Measurements from ENCODE around the gene KLK7.

KLK7 gene

GRCh38 chr19:51009061-51009891, 25.6 kb upstream of the KLK7 start:
- H3K27ac ChIP-seq (ENCODE audit: low read length), result no peak overlapping the region
- H3K4me1 ChIP-seq (ENCODE audit: control insufficient read depth, low read depth, low read length), result no peaks in the 10 kb centered on the region
- H3K9me3 ChIP-seq (ENCODE audit: control insufficient read depth, low read depth, low read length), result no peaks in the 10 kb centered on the region
- H3K4me3 ChIP-seq (ENCODE audit: low read length), result no peak overlapping the region
- H3K9ac ChIP-seq (ENCODE audit: low read length), result no peak overlapping the region
- H3K27me3 ChIP-seq (ENCODE audit: control insufficient read depth, insufficient read depth, low read length), result no peaks in the 10 kb centered on the region
- no peaks in the 10 kb centered on the region for H3K36me3 ChIP-seq (ENCODE audit: control insufficient read depth, low read depth, low read length)

- H3K9me3 ChIP-seq (ENCODE audit: control insufficient read depth, low read depth, low read length), result no peaks in the 10 kb centered on the region
- H3K36me3 ChIP-seq (ENCODE audit: control insufficient read depth, low read depth, low read length), result no peaks in the 10 kb centered on the region
- no peaks in the 10 kb centered on the region for H3K27me3 ChIP-seq (ENCODE audit: control insufficient read depth, insufficient read depth, low read length)
These were observed 23.8 kb upstream of the KLK7 start for GRCh38 chr19:51007488-51007887.

GRCh38 chr19:51006406-51006805, 22.7 kb upstream of the KLK7 start:
- H3K9ac ChIP-seq (ENCODE audit: low read length), result no peak overlapping the region
- no peaks in the 10 kb centered on the region for H3K27me3 ChIP-seq (ENCODE audit: control insufficient read depth, insufficient read depth, low read length)
- H3K4me1 ChIP-seq (ENCODE audit: control insufficient read depth, low read depth, low read length), result no peaks in the 10 kb centered on the region
- H3K4me3 ChIP-seq (ENCODE audit: low read length), result no peak overlapping the region
- no peaks in the 10 kb centered on the region for H3K9me3 ChIP-seq (ENCODE audit: control insufficient read depth, low read depth, low read length)
- H3K36me3 ChIP-seq (ENCODE audit: control insufficient read depth, low read depth, low read length), result no peaks in the 10 kb centered on the region
- H3K27ac ChIP-seq (ENCODE audit: low read length), result no peak overlapping the region

More at GRCh38 chr19:51007488-51007887, 23.8 kb upstream of the KLK7 start:
- Histone ChIP-seq H3K4me1 (ENCODE audit: control insufficient read depth, low read depth, low read length) (no peaks in the 10 kb centered on the region), H3K9ac (ENCODE audit: low read length) (no peak overlapping the region), H3K27ac (ENCODE audit: low read length) (no peak overlapping the region), H3K4me3 (ENCODE audit: low read length) (no peak overlapping the region)

- Histone ChIP-seq H3K27ac (ENCODE audit: low read length) (no peak overlapping the region), H3K36me3 (ENCODE audit: control insufficient read depth, low read depth, low read length) (no peaks in the 10 kb centered on the region), H3K4me3 (ENCODE audit: low read length) (no peak overlapping the region), H3K27me3 (ENCODE audit: control insufficient read depth, insufficient read depth, low read length) (no peaks in the 10 kb centered on the region), H3K9ac (ENCODE audit: low read length) (no peak overlapping the region), H3K4me1 (ENCODE audit: control insufficient read depth, low read depth, low read length) (no peaks in the 10 kb centered on the region), H3K9me3 (ENCODE audit: control insufficient read depth, low read depth, low read length) (no peaks in the 10 kb centered on the region)
These were observed 21.5 kb upstream of the KLK7 start for GRCh38 chr19:51005248-51005647.

- H3K27ac ChIP-seq (ENCODE audit: low read length), result no peak overlapping the region
- H3K4me1 ChIP-seq (ENCODE audit: control insufficient read depth, low read depth, low read length), result no peaks in the 10 kb centered on the region
- H3K27me3 ChIP-seq (ENCODE audit: control insufficient read depth, insufficient read depth, low read length), result no peaks in the 10 kb centered on the region
- no peaks in the 10 kb centered on the region for H3K9me3 ChIP-seq (ENCODE audit: control insufficient read depth, low read depth, low read length)
- H3K9ac ChIP-seq (ENCODE audit: low read length), result no peak overlapping the region
- no peaks in the 10 kb centered on the region for H3K36me3 ChIP-seq (ENCODE audit: control insufficient read depth, low read depth, low read length)
- H3K4me3 ChIP-seq (ENCODE audit: low read length), result no peak overlapping the region
These were observed 19.6 kb upstream of the KLK7 start for GRCh38 chr19:51003316-51003715.

GRCh38 chr19:51002542-51003311, 19.0 kb upstream of the KLK7 start:
- no peak overlapping the region for H3K27ac ChIP-seq (ENCODE audit: low read length)
- no peaks in the 10 kb centered on the region for H3K4me1 ChIP-seq (ENCODE audit: control insufficient read depth, low read depth, low read length)
- no peaks in the 10 kb centered on the region for H3K36me3 ChIP-seq (ENCODE audit: control insufficient read depth, low read depth, low read length)
- H3K9ac ChIP-seq (ENCODE audit: low read length), result no peak overlapping the region
- no peaks in the 10 kb centered on the region for H3K9me3 ChIP-seq (ENCODE audit: control insufficient read depth, low read depth, low read length)
- H3K4me3 ChIP-seq (ENCODE audit: low read length), result no peak overlapping the region
- H3K27me3 ChIP-seq (ENCODE audit: control insufficient read depth, insufficient read depth, low read length), result no peaks in the 10 kb centered on the region

GRCh38 chr19:51002089-51002532, 18.4 kb upstream of the KLK7 start:
- Histone ChIP-seq H3K4me3 (ENCODE audit: low read length) (no peak overlapping the region), H3K27ac (ENCODE audit: low read length) (no peak overlapping the region), H3K4me1 (ENCODE audit: control insufficient read depth, low read depth, low read length) (no peaks in the 10 kb centered on the region), H3K36me3 (ENCODE audit: control insufficient read depth, low read depth, low read length) (no peaks in the 10 kb centered on the region), H3K9ac (ENCODE audit: low read length) (no peak overlapping the region), H3K27me3 (ENCODE audit: control insufficient read depth, insufficient read depth, low read length) (no peaks in the 10 kb centered on the region), H3K9me3 (ENCODE audit: control insufficient read depth, low read depth, low read length) (no peaks in the 10 kb centered on the region)

- Histone ChIP-seq H3K4me1 (ENCODE audit: control insufficient read depth, low read depth, low read length) (no peaks in the 10 kb centered on the region), H3K27ac (ENCODE audit: low read length) (no peak within 1 kb of the TSS), H3K27me3 (ENCODE audit: control insufficient read depth, insufficient read depth, low read length) (no peaks in the 10 kb centered on the region), H3K36me3 (ENCODE audit: control insufficient read depth, low read depth, low read length) (no peaks in the 10 kb centered on the region), H3K9ac (ENCODE audit: low read length) (no peak within 1 kb of the TSS), H3K9me3 (ENCODE audit: control insufficient read depth, low read depth, low read length) (no peaks in the 10 kb centered on the region), H3K4me3 (ENCODE audit: low read length) (no peak within 1 kb of the TSS)
These were observed 17.8 kb upstream of the KLK7 start, which contains the start of gene KLK8 for GRCh38 chr19:51001515-51001914. TSS of gene KLK8 (minus strand) at chr19:51001604. CDS start at chr19:51001167, 437 bp downstream.

- H3K4me1 ChIP-seq (ENCODE audit: control insufficient read depth, low read depth, low read length), result no peaks in the 10 kb centered on the region
- no peak overlapping the region for H3K27ac ChIP-seq (ENCODE audit: low read length)
- no peak overlapping the region for H3K4me3 ChIP-seq (ENCODE audit: low read length)
- no peaks in the 10 kb centered on the region for H3K9me3 ChIP-seq (ENCODE audit: control insufficient read depth, low read depth, low read length)
- H3K9ac ChIP-seq (ENCODE audit: low read length), result no peak overlapping the region
- no peaks in the 10 kb centered on the region for H3K27me3 ChIP-seq (ENCODE audit: control insufficient read depth, insufficient read depth, low read length)
- H3K36me3 ChIP-seq (ENCODE audit: control insufficient read depth, low read depth, low read length), result no peaks in the 10 kb centered on the region
These were observed 17.3 kb upstream of the KLK7 start for GRCh38 chr19:51000981-51001380.

GRCh38 chr19:51000426-51000825, 16.7 kb upstream of the KLK7 start:
- no peaks in the 10 kb centered on the region for H3K27me3 ChIP-seq (ENCODE audit: control insufficient read depth, insufficient read depth, low read length)

GRCh38 chr19:50998686-50999085, 15.0 kb upstream of the KLK7 start:
- Histone ChIP-seq H3K27ac (ENCODE audit: low read length) (no peak overlapping the region), H3K4me3 (ENCODE audit: low read length) (no peak overlapping the region), H3K27me3 (ENCODE audit: control insufficient read depth, insufficient read depth, low read length) (no peaks in the 10 kb centered on the region), H3K9ac (ENCODE audit: low read length) (no peak overlapping the region), H3K4me1 (ENCODE audit: control insufficient read depth, low read depth, low read length) (no peaks in the 10 kb centered on the region), H3K36me3 (ENCODE audit: control insufficient read depth, low read depth, low read length) (no peaks in the 10 kb centered on the region), H3K9me3 (ENCODE audit: control insufficient read depth, low read depth, low read length) (no peaks in the 10 kb centered on the region)

More at GRCh38 chr19:51000426-51000825, 16.7 kb upstream of the KLK7 start:
- Histone ChIP-seq H3K4me3 (ENCODE audit: low read length) (no peak overlapping the region), H3K9ac (ENCODE audit: low read length) (no peak overlapping the region), H3K27ac (ENCODE audit: low read length) (no peak overlapping the region), H3K4me1 (ENCODE audit: control insufficient read depth, low read depth, low read length) (no peaks in the 10 kb centered on the region), H3K9me3 (ENCODE audit: control insufficient read depth, low read depth, low read length) (no peaks in the 10 kb centered on the region), H3K36me3 (ENCODE audit: control insufficient read depth, low read depth, low read length) (no peaks in the 10 kb centered on the region)

All from iPS-18a (cell line).